Endodermal cell (in vitro differentiated cells): Measurements from ENCODE around the gene TTC39C. TPM values are rescaled to one million over a fixed set of nuclear protein-coding genes. Genes with fewer than 3 reads are reported as not detected.
"Not testable (repeated sequence)": the region's sequence is repeated elsewhere in the genome, so short reads cannot be mapped to it uniquely, and the experiment has no call there.

Experiments used
- DNase-seq: peaks from one replicate; pipeline ENCODE4 v3.0.0-alpha.2; 2017
- H3K27ac ChIP-seq: 2 replicates; pipeline ENCODE4 v1.5.1; 2013; ENCODE audit warnings: mild to moderate bottlenecking, low read depth, low read length, moderate library complexity
- H3K27me3 ChIP-seq: 2 replicates; pipeline ENCODE4 v1.6.1; 2013; ENCODE audit warnings: mild to moderate bottlenecking, low read length, moderate library complexity; ENCODE audit not compliant: insufficient read depth, control insufficient read depth, poor library complexity, severe bottlenecking
- H3K36me3 ChIP-seq: 2 replicates; pipeline ENCODE4 v1.7.0; 2013; ENCODE audit warnings: mild to moderate bottlenecking, low read length, moderate library complexity; ENCODE audit not compliant: control insufficient read depth, insufficient read depth
- H3K4me1 ChIP-seq: one replicate; pipeline ENCODE4 v1.7.0; 2013; ENCODE audit warnings: low read length; ENCODE audit not compliant: control insufficient read depth, insufficient read depth
- H3K4me3 ChIP-seq: 2 replicates; pipeline ENCODE4 v1.5.1; 2013; ENCODE audit warnings: mild to moderate bottlenecking, low read length, moderate library complexity
- H3K9ac ChIP-seq: 2 replicates; pipeline ENCODE4 v1.6.1; 2013; ENCODE audit warnings: mild to moderate bottlenecking, low read length, moderate library complexity; ENCODE audit not compliant: poor library complexity, severe bottlenecking; ENCODE audit errors: extremely low read depth
- H3K9me3 ChIP-seq: 2 replicates; pipeline ENCODE4 v1.6.1; 2013; ENCODE audit warnings: mild to moderate bottlenecking, low read length, moderate library complexity; ENCODE audit not compliant: control insufficient read depth
- H3K27ac Mint-ChIP-seq: 2 replicates; pipeline ENCODE4 v1.8.0; 2020; ENCODE audit warnings: mixed read lengths
- H3K27me3 Mint-ChIP-seq: 2 replicates; pipeline ENCODE4 v1.8.0; 2021; ENCODE audit warnings: mild to moderate bottlenecking, mixed read lengths; ENCODE audit not compliant: insufficient read depth
- H3K36me3 Mint-ChIP-seq: 2 replicates; pipeline ENCODE4 v1.8.0; 2020; ENCODE audit warnings: low read depth, mixed read lengths
- H3K4me1 Mint-ChIP-seq: 2 replicates; pipeline ENCODE4 v1.8.0; 2020; ENCODE audit warnings: mixed read lengths
- H3K4me3 Mint-ChIP-seq: 2 replicates; pipeline ENCODE4 v1.8.0; 2020; ENCODE audit warnings: mild to moderate bottlenecking, moderate library complexity, mixed read lengths
- H3K9me3 Mint-ChIP-seq: 2 replicates; pipeline ENCODE4 v1.8.0; 2020; ENCODE audit warnings: mild to moderate bottlenecking, mixed read lengths
- CTCF ChIP-seq: fragments of 200-600 bp; sonication (generic); conservative IDR thresholded peaks from 2 replicates; pipeline ENCODE4 v1.5.0; 2021; ENCODE audit warnings: antibody characterized with exemption, mild to moderate bottlenecking
- WGBS, 2 experiments: methylation state at CpG; one replicate each; pipeline versions ENCODE4 v1.1.5 to v1.1.7; 2013; ENCODE audit warnings: missing lambda C conversion rate in 2 of 2, mixed read lengths in 1 of 2; ENCODE audit not compliant: insufficient coverage in 1 of 2, insufficient read length in 1 of 2; 5-methylcytosine and 5-hydroxymethylcytosine counted together
- total RNA-seq, 2 donors: library from RNA; stranded (reverse); fragmentation: NEBNext Ultra II Directional in 1 of 2; extraction: Animal tissue kit (Norgen Biotek cat#: 25700) in 1 of 2; gene quantifications; 2 replicates in 1 of 2; 3 replicates in 1 of 2; pipeline ENCODE4 v1.2.1, GENCODE V29; 2021

The TTC39C gene
- total RNA-seq, 2 donors from 2014 or later = 14.0 to 19.7 TPM

- peaks cover 2% of the 10 kb centered on the region for H3K9me3 Mint-ChIP-seq
- H3K27ac ChIP-seq = no peak within 1 kb of the TSS
- 17 to 26% methylated on average over 24 to 60 of the region's 63 CpGs for WGBS, 2 experiments
Observed at GRCh38 chr18:24138789-24139616, 124.4 kb downstream of the TTC39C start, which contains the start of gene CABYR. TSS of gene CABYR (plus strand) at chr18:24139062. CDS start at chr18:24143115, 4,053 bp downstream.

GRCh38 chr18:24140697-24141096 is 126.1 kb downstream of the TTC39C start:
- no peaks in the 10 kb centered on the region for H3K27me3 ChIP-seq
- peaks cover 17% of the 10 kb centered on the region for H3K4me1 Mint-ChIP-seq

More at GRCh38 chr18:24138789-24139616, 124.4 kb downstream of the TTC39C start, which contains the start of gene CABYR:
- peak; percentile 96 for DNase-seq
- no peaks in the 10 kb centered on the region for H3K4me1 ChIP-seq
- no peaks in the 10 kb centered on the region for H3K9me3 ChIP-seq
- Mint-ChIP-seq H3K27me3 (no peaks in the 10 kb centered on the region), H3K4me1 (peaks cover 17% of the 10 kb centered on the region), H3K27ac (peak within 1 kb of the TSS; percentile 92), H3K36me3 (peaks cover 6% of the 10 kb centered on the region), H3K4me3 (peak within 1 kb of the TSS; percentile 70)
- H3K36me3 ChIP-seq = no peaks in the 10 kb centered on the region
- peak within 1 kb of the TSS; percentile 24 for H3K9ac ChIP-seq
- peak within 1 kb of the TSS; percentile 76 for H3K4me3 ChIP-seq
- H3K27me3 ChIP-seq = no peaks in the 10 kb centered on the region
- no peak for TF ChIP-seq CTCF

GRCh38 chr18:24142376-24142775 is 127.8 kb downstream of the TTC39C start:
- Histone ChIP-seq H3K36me3 (no peaks in the 10 kb centered on the region), H3K9me3 (peaks cover under 1% of the 10 kb centered on the region), H3K9ac (no peak overlapping the region), H3K4me3 (no peak overlapping the region), H3K27ac (no peak overlapping the region), H3K4me1 (no peaks in the 10 kb centered on the region), H3K27me3 (no peaks in the 10 kb centered on the region)
- no peak overlapping the region for H3K4me3 Mint-ChIP-seq
- no peaks in the 10 kb centered on the region for H3K27me3 Mint-ChIP-seq
- DNase-seq = no peak
- peaks cover 8% of the 10 kb centered on the region for H3K4me1 Mint-ChIP-seq
- H3K27ac Mint-ChIP-seq = no peak overlapping the region
- peaks cover 2% of the 10 kb centered on the region for H3K9me3 Mint-ChIP-seq
- peaks cover 15% of the 10 kb centered on the region for H3K36me3 Mint-ChIP-seq
- no peak for TF ChIP-seq CTCF

More at GRCh38 chr18:24140697-24141096, 126.1 kb downstream of the TTC39C start:
- Histone ChIP-seq H3K9ac (no peak overlapping the region), H3K4me1 (no peaks in the 10 kb centered on the region), H3K4me3 (no peak overlapping the region), H3K36me3 (no peaks in the 10 kb centered on the region), H3K27ac (no peak overlapping the region), H3K9me3 (no peaks in the 10 kb centered on the region)
- no peak for DNase-seq
- Mint-ChIP-seq H3K4me3 (no peak overlapping the region), H3K36me3 (peaks cover 10% of the 10 kb centered on the region), H3K9me3 (peaks cover 2% of the 10 kb centered on the region), H3K27me3 (no peaks in the 10 kb centered on the region), H3K27ac (no peak overlapping the region)
- 90 to 94% methylated on average over 2 of the region's 2 CpGs for WGBS, 2 experiments
- TF ChIP-seq CTCF = no peak

GRCh38 chr18:24149591-24149990 is 135.0 kb downstream of the TTC39C start:
- not testable (repeated sequence) for H3K27ac Mint-ChIP-seq, H3K4me3 ChIP-seq, H3K27ac ChIP-seq, H3K27me3 ChIP-seq, H3K9ac ChIP-seq, H3K4me1 ChIP-seq, H3K4me3 Mint-ChIP-seq, DNase-seq, H3K27me3 Mint-ChIP-seq, H3K4me1 Mint-ChIP-seq, H3K36me3 ChIP-seq, H3K9me3 ChIP-seq, H3K9me3 Mint-ChIP-seq
- WGBS, 2 experiments = 93 to 100% methylated on average over 2 to 27 of the region's 28 CpGs
- peaks cover 39% of the 10 kb centered on the region for H3K36me3 Mint-ChIP-seq
